Stimulated activated CD8-positive, alpha-beta memory T cell treated with anti-CD3 and anti-CD28 coated beads, Interleukin-7, amount 100 ng/mL, for 1 hour (primary cell): ENCODE data around the gene C22orf23.
"Not testable (repeated sequence)": the region's sequence is repeated elsewhere in the genome, so short reads cannot be mapped to it uniquely, and the experiment has no call there.

Experiments
- DNase-seq, 2 donors: peaks; one replicate each; pipeline ENCODE4 v3.0.0-alpha.2; 2020; ENCODE audit warnings: low read depth in 2 of 2

C22orf23 gene

DNA sequence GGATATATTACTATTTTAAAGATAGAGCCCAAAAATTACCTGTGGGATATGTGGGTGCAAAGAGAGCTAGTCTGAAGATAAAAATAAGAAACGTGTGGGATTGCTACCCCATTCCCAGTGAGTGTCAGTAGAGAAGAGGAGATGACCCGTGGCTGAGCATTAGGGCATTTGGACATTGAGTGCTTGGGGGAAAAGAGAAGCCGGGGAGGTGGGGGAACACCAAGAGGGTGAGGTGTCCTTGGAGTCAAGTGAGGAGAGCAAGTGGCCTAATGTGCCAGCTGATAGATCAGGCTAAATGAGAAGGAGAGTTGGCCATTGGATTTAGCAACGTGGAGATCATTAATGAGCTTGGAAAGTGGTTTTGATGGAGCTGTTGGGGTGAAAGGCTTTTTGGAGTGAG is 1.3 kb upstream of the C22orf23 start:
- DNase-seq, result no peak

DNA sequence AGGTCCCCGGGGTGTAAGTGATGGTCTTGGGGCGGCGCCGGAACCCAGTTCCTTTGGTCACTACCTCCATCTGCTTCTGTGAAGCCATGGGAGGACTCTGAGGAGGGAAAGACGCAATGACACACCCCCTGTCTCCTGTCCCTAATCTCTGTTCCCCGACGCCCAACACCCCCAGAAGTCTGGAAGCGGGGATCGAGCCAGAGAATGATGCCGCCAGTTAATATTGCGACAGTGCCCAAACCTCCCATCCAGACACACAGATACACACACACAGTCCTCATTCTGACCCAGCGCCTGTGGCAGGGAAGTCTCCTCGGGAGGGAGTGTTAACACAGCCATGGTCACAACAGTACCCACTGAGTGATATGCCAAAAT is 352 bp downstream of the C22orf23 start:
- DNase-seq, result no peak

DNA sequence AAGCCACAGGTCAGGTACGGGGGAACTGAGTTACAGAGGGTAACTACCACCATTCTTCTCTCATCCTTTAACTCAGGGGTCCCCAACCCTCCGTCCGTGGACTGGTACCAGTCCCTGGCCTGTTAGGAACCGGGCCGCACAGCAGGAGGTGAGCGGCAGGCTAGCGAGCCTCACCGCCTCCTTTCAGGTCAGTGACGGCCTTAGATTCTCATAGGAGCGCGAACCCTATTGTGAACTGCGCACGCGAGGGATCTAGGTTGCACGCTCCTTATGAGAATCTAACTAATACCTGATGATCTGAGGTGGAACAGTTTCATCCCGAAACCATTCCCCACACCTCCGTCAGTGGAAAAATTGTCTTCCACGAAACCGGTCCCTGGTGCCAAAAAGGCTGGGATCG is 772 bp downstream of the C22orf23 start:
- DNase-seq, result not testable (repeated sequence)

DNA sequence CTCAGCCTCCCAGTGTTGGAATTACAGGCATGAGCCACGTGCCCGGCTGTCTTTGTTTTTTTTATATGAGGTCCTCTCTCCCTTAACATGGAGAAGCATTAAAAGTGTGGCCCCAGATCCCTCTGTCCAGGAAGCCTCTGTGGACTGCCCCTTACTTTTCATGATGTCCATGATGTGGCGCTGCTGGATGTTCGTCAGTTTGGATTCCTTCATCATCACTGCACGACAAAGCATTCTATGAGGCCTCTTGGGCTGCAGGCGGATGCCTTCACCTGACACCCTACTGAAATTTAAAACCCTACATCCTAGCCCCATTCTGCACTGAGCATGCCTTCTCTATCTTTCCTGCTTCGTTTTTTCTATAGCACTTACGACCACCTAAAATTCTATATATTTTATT is 2.1 kb downstream of the C22orf23 start:
- DNase-seq, result no peak

DNA sequence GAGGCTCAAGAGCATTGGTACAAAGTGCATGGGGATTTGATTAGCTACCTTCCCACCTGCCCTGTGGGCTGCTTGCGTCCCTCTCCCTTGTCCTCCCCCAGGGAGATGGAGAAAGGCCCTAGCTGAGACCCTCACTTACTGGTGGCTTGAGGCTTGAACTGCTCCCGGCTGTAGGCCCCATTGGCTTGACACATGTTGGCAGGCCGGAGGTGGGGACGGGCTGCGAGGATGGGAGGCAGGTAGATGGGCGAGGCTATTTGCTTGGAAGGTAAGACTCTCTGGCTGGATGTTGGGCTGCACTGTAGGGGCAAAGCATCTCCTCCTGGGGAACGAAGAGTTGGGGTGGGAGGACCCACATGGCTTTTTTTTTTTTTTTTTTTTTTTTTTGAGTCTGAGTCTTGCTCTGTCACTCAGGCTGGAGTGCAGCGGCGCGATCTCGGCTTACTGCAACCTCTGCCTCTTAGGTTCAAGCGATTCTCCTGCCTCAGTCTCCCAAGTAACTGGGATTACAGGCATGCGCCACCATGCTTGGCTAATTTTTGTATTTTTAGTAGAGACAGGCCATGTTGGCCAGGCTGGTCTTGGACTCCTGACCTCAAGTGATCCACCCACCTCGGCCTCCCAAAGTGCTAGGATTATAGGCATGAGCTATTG is 6.1 kb downstream of the C22orf23 start:
- not testable (repeated sequence) for DNase-seq

DNA sequence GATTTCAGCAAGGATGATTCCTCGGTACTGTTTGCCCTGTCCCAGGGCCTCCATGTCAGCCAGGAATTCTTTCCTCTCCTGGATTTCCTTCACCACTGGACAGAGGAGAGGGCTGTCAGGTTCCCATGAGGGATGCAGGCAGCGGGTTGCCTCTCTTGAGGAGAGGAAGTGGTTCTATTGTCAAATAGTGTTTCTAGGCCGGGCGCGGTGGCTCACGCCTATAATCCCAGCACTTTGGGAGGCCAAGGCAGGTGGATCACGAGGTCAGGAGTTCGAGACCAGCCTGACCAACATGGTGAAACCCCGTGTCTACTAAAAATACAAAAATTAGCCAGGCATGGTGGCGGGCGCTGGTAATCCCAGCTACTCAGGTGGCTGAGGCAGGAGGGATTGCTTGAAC is 9.0 kb downstream of the C22orf23 start:
- DNase-seq, result not testable (repeated sequence)

DNA sequence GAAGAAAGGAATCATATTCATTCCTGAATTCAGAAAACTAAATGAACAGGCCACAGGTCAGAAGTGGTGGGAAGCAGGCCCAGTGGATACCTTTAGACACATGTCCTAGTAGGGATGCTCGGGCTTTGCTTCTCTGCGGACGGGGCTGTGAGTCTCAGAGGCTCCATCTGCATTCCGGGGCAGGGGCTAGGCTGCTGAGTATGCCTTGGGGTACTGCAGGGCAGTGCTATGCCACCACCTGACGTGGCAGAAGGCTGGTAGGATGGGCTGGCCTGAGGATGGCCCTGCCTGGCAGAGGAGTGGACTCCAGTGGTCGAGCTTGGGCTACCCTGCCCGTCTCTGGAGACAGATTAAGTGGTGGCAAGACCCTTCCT is 9.6 kb downstream of the C22orf23 start:
- no peak for DNase-seq

DNA sequence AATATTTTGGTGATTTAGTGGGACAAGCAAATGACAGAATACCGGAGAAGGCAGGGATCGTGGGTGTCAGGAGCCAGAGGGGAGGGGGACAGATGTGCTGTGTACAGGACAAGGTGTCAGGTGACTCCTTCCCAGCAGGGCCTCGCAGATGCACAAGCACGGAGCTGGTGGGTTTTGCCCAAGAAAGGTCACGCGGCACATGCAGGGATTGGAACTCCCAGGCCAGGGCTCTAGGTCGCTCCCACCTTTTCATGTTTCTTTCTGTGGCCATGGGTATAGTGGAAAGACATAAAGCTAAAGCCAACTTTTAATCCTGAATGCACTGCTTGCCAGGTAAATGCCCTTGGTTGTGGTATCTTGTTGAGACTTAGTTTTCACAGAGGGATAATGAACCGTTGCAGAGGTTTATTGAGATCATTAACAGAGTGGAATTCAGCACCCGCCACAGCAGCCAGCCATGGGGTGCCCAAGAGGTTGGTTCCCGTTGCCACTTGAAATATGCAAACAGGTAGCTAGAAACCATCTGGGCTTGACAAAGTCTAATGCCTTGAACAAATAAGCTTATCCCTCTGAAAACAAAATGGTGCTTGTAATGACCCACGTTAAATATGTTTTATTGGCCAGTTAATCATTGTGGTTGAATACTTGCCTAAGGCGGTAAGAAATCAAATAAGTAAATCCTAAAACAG is 10.1 kb downstream of the C22orf23 start:
- no peak for DNase-seq

DNA sequence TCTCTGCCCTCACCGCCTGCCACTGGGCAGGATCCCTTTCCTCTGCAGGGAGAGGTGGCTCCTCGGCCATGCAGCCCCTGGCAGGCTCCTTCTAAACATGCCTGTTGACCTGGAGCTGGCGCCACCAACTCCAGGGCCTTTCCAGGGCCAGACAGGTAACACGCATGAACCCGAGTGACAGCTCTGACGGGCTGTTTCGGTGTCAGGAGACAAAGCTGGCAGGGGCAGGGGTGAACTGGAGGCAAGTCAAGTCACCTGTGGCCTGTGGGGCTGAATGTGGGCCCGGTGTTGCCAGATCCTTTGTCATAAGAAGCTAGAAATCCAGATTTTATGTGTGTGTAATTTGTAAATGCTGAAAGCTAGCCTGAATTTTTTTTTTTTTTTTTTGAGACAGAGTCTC is 11.3 kb downstream of the C22orf23 start:
- no peak for DNase-seq

DNA sequence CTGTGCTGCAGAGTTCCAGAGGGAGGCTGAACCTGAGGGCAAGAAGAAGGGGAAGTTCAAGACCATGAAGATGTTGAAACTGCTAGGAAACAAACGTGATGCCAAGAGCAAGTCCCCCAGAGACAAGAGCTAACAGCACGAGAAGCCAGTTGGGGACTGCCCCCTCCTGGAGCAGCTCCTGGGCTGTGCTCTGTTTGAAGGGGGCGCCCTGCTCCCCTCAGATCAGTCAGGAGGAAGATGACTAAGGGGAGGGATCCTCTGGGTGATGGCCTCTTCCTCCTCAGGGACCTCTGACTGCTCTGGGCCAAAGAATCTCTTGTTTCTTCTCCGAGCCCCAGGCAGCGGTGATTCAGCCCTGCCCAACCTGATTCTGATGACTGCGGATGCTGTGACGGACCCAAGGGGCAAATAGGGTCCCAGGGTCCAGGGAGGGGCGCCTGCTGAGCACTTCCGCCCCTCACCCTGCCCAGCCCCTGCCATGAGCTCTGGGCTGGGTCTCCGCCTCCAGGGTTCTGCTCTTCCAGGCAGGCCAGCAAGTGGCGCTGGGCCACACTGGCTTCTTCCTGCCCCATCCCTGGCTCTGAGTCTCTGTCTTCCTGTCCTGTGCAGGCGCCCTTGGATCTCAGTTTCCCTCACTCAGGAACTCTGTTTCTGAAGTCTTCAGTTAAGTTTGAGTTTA is 12.6 kb downstream of the C22orf23 start:
- DNase-seq, result no peak

DNA sequence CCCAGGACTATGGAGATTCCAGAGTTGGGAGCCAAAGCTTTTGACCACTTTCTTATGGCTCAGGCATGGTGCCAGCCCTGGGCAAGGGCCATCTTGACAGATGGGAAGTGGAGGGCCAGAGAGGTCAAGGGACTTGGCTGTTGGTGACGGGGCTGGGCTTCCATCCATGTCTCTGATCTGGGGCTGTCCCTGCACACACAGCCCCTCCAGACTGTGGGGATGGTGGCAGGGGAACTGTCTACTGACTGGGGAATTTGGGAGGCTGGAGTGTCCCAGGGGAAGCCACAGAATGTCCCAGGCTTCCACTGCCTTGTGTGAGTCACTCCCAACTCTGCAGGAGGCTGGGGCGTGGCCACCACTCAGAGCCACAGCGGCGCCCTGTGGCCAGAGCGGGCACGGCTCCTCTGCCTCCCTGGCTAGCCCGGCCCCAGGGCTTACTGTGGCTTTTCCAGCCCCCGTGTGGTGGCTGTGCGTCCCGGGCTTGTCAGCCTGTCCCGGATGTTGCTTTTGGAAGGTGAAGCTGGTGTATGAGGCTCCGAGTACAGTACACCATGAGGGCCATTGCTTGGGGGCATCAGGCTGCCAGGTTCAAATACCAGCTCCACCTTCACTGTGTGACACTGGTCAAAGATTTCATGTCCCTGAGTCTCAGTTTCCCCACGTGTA is 19.6 kb downstream of the C22orf23 start:
- DNase-seq, result peak; percentile 59 to 68

DNA sequence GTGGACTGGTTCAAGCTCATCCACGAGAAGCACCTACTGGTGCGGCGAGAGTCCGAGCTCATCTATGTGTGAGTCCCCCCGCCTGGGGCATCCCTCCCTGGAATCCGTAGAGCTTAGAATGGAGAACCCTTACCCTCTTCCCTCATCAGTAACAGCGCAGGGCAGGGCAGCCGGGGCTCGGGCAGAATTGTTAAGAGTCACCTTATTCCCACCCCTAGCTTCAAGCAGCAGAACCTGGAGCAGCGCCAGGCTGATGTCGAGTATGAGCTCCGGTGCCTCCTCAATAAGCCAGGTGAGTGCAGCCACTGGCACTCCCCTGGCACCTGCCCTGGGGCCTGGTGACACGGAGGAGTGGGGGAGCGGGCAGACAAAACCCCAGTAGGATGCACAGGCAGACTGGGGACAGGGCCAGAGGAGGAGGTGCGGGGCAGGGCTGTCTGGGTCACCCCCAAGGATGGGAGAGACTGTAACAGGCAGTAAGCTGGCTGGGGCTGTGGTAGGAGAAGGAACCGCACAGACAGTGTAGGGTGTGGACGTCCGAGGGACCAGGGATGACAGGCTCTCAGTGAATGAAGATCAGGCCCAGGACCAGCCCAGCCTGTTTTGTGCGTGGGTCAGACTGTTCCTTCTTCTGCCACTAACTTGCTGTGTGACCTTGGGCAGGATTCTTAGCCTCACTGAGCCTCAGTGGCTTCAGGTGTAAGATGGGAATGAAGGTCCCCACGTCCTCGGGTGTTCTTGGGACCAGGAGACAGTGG is 20.4 kb downstream of the C22orf23 start:
- DNase-seq, result no peak

DNA sequence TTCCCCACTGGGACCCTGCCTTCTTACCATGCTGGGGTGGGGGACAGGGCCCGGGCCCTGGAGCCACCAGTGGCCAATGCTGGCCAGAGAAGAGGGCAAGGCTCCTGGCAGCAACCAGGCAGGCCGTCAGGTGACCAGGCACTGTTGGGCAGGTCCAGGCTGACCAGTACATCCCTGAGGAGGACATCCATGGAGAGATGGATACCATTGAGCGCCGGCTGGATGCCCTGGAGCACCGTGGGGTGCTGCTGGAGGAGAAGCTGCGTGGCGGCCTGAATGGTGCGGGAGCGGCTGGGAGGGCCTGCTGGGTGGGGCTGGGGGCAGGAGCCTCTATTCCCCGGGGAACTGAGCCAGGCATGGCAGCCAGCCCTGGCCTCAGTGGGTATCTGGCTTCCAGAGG is 21.0 kb downstream of the C22orf23 start:
- no peak for DNase-seq

DNA sequence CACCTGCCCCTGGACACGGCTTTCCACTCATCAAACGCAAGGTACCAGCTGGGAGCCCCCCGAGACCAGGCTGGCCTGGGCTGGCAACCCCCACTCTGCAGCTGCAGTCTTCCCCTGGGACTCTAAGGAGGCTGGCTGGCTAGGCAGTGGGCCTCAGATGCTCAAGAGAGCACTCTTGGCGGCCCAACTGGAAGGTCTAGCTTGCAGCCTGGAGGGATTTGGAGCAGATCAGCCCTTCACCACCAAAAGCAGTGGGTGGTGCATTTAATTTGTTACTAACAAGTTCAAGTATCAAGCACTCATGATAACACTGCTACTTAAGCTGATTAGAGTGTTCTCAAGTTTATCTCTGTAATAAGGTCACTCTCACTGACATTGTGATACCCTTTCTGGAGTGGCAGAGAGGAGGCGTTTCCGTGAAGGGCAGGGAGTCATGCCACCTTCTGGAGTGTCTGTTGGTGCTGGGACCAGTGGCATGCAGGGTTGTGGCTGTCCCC is 21.5 kb downstream of the C22orf23 start:
- no peak for DNase-seq

DNA sequence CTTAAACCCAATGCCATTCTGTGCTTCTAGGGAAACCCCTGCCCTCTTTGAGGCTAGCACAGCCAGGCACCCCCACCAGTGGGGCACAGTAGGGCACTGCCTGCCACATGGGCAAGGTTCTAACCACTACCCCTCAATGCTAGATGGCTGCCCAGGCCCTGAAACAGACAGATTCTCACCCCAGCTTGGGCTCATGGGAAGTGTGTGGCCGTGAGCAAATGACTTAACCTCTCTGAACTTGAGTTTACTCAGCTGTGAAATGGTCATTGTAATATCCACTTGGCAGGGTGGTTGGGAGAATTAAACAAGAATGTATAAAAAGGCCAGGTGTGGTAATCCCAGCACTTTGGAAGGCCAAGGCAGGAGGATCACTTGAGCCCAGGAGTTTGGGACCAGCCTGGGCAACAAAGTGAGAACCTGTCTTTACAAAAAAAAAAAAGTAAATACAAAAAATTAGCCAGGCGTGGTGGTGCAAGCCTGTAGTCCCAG is 22.4 kb downstream of the C22orf23 start:
- DNase-seq, result no peak

DNA sequence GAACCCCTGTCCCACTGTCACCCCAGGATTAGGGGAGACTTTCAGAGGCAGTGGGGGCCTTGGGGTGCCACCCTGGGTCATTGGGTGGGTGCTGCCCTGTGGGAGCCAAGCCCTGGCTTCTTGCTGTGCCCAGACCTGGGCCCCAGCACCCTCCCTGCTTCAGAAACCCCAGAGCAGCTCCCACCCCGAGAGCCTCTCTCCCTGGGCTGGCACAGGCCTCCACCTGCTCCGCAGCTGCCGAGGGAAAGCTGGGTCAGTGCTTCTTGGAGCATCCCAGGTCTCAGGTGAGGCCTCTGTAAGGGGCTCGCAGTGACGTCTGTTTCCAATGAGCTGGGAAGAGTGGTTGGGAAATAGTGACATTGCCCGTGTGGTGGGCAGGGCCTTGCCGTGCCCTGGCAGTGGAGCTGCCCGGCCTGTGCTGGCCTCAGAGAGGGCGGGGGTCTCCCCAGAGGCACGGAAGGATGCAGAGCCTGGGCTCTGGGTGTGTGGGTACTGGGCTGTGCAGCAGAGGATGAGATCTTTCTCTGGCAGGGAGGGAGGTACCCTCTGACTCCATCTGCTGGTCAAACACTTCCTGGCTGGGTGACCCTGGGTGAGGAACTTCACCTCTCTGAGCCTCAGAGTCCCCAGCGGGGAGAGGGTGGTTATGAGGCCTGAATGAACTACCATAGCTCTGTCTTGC is 23.0 kb downstream of the C22orf23 start:
- no peak for DNase-seq

DNA sequence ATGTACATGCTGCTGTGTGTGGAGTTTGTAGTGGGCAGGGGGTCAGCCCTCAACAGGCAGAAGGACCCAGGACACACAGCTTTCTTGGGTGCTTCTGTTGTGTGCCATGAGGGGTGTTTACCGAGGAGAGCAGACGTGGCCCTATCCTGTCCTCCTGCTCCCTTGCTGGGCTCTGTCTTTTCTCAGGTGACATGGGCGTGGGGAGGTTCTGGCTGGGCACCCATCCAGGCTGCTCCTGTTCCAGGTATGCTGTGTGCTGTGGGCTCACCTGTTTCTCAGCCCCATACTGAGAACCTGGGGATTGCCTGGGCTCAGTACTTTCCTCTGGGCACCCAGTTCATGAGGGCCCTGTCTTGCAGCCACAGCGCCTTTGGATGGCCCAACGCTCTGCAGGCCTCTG is 24.0 kb downstream of the C22orf23 start:
- DNase-seq, result no peak

DNA sequence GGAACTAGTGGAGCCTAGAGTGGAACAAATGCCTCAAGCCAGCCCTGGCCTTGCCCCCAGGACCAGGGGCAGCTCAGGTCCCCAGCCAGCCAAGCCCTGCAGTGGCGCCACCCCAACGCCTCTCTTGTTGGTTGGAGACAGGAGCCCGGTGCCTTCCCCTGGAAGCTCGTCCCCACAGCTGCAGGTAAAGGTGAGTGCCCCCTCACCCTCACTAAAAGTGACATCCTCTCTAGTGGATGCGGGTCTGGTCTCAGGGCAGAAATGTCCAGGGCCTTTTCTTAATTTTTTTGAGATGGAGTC is 25.8 kb downstream of the C22orf23 start:
- no peak for DNase-seq

DNA sequence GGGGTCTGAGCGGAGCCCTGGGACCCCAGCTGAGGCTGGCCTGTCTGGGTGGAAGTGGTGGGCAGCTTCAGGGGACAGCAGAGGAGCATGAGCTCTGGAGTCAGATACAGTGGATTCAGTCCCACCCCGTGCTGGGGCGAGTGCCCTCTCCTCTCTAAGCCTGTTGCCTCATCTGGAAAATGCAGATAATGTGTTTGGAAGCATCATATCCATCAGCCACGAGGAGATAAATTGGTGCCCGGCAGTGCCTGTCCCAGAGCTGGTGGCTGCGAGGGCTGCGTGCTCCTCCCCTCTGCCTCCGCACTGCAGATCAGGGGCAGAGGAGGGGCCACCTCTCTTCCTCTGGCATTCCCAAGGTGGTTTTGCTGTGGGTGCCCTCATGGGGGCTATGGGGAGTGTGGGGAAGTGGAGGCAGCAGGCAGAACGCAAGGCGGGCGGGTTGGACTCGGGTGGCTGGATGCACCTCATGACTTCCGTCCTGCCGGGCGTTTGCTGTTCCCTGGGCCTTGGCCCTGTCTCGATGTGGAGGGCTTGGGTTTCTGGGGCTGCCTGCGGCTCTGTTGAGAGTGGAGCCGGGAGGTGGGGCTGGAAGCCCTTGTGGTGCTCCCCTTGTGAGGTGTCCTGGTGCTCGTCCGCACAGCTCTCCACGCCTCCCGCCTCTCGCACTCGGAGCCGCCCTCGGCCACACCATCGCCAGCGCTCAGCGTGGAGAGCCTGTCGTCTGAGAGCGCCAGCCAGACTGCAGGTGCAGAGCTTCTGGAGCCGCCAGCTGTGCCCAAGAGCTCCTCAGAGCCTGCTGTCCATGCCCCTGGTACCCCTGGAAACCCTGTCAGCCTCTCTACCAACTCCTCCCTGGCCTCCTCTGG is 26.4 kb downstream of the C22orf23 start:
- DNase-seq, result no peak

DNA sequence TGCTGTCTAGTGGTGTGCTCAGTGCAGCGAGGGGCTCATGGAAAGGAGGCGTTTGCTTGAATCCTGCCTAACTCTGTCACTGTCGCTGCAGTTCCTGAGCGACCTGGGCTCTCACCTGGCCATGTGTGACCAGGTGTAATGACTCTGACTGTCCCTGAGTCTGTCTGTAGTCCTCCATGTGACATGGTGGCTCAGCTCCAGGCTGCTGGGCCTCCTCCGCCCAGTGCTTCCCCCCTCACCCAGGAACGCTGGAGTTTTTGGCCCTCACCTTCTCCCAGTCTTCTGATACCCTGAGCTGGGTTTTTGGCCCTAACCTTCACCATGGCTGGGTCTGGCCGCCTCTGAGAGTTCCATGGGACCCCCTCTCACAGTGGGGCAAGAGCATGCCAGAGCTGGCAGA is 27.0 kb downstream of the C22orf23 start:
- no peak for DNase-seq
